HepG2 (cell line): Measurements from ENCODE around the gene NAXD. TPM values are rescaled to one million over a fixed set of nuclear protein-coding genes. Genes with fewer than 3 reads are reported as not detected.

ENCODE experiments used
- ATAC-seq: fragments of 200-7000 bp; cut with Tn5 transposase; 3 replicates; pipeline ENCODE4 v1.9.1; 2020; ENCODE audit warnings: mild to moderate bottlenecking, moderate library complexity
- BruUV-seq: library from RNA; stranded (reverse); fragments of 400-500 nt; replicated peaks from 2 replicates; lab custom pipeline; 2021; lab: Mats Ljungman, UMichigan
- CTCF ChIA-PET: fragments of 300-600 bp; formaldehyde crosslinking; extraction: SDS; loops from one replicate; lab custom pipeline; 2021; ENCODE audit warnings: low total read pairs, inconsistent platforms, low intra/inter-chr PET ratio; lab: Yijun Ruan, JAX
- POLR2A ChIA-PET: fragments of 350-600 bp; sonication (Branson Sonifier 250); formaldehyde crosslinking; loops from one replicate; lab custom pipeline; 2020; ENCODE audit warnings: antibody characterized with exemption, inconsistent platforms; lab: Yijun Ruan, JAX
- DNase-seq: peaks from one replicate; pipeline ENCODE4 v3.0.0-alpha.2; 2015; ENCODE audit warnings: low spot score
- FAIRE-seq: peaks from 3 replicates; lab custom pipeline; 2011; peaks lifted over from hg19 to GRCh38; lab: Jason Lieb, UNC
- H2AFZ ChIP-seq: one replicate; pipeline ENCODE4 v1.6.1; 2011; ENCODE audit warnings: low read length, inconsistent platforms
- H3K27ac ChIP-seq: fragments of 300-600 bp; 3 replicates; pipeline ENCODE4 v1.8.0; 2011; ENCODE audit warnings: mixed run types, mild to moderate bottlenecking, mixed read lengths, low read length, inconsistent platforms; ENCODE audit not compliant: insufficient read depth; ENCODE audit errors: extremely low read length
- H3K27me3 ChIP-seq, 2 experiments: fragments of 200-600 bp in 1 of 2; 2 replicates in 1 of 2; 3 replicates in 1 of 2; pipeline versions ENCODE4 v1.6.0 to v1.8.0; 2011; ENCODE audit warnings: low read length in 2 of 2, mild to moderate bottlenecking in 2 of 2, moderate library complexity in 2 of 2, inconsistent platforms in 1 of 2; ENCODE audit not compliant: insufficient read depth in 2 of 2, control insufficient read depth in 1 of 2
- H3K36me3 ChIP-seq, 2 experiments: fragments of 200-600 bp in 1 of 2; replicated peaks in 1 of 2; 2 replicates in 1 of 2; 3 replicates in 1 of 2; pipeline versions ENCODE4 v1.5.1 to v1.8.0; 2011; ENCODE audit warnings: low read length in 2 of 2, inconsistent platforms in 1 of 2; ENCODE audit not compliant: insufficient read depth in 2 of 2, control insufficient read depth in 1 of 2
- H3K4me1 ChIP-seq: 2 replicates; pipeline ENCODE4 v1.5.1; 2012; ENCODE audit warnings: low read length, inconsistent platforms; ENCODE audit not compliant: insufficient read depth
- H3K4me2 ChIP-seq: 2 replicates; pipeline ENCODE4 v1.6.0; 2011; ENCODE audit warnings: low read depth, low read length, inconsistent platforms
- H3K4me3 ChIP-seq, 3 experiments: fragments of 200-600 bp in 1 of 3; sonication (generic), shearing (Covaris generic) in 1 of 3; replicated peaks in 1 of 3; 2 replicates each; pipeline ENCODE4 v1.5.1; 2011 to 2016; ENCODE audit warnings: low read length in 3 of 3, inconsistent platforms in 2 of 3, low read depth in 2 of 3, mild to moderate bottlenecking in 2 of 3, control low read depth in 1 of 3, mixed read lengths in 1 of 3; ENCODE audit not compliant: insufficient read depth in 1 of 3
- H3K79me2 ChIP-seq: one replicate; pipeline ENCODE4 v1.6.1; 2011; ENCODE audit warnings: low read length, inconsistent platforms; ENCODE audit not compliant: insufficient read depth
- H3K9ac ChIP-seq: 2 replicates; pipeline ENCODE4 v1.6.0; 2011; ENCODE audit warnings: mild to moderate bottlenecking, low read depth, low read length, inconsistent platforms; ENCODE audit not compliant: insufficient read depth
- H3K9me3 ChIP-seq: 2 replicates; pipeline ENCODE4 v1.5.1; 2012; ENCODE audit warnings: mild to moderate bottlenecking, low read length
- H4K20me1 ChIP-seq: 2 replicates; pipeline ENCODE4 v1.6.0; 2011; ENCODE audit warnings: inconsistent platforms, mild to moderate bottlenecking, low read length, moderate library complexity; ENCODE audit not compliant: insufficient read depth
- AGO1 ChIP-seq: fragments of 200-400 bp; formaldehyde crosslinking; IDR thresholded peaks from 2 replicates; pipeline ENCODE4 v1.6.1; 2017; ENCODE audit warnings: mild to moderate bottlenecking, low read depth, low read length, moderate library complexity; ENCODE audit not compliant: poor library complexity, severe bottlenecking
- BRCA1 ChIP-seq: sonication (generic); formaldehyde crosslinking; IDR thresholded peaks from 2 replicates; pipeline ENCODE4 v1.4.0; 2020; ENCODE audit warnings: missing genetic modification reagents
- CHD2 ChIP-seq: IDR thresholded peaks from 2 replicates; pipeline ENCODE4 v1.6.1; 2011; ENCODE audit warnings: low read depth, low read length, improper control_type of control experiment
- DPF2 ChIP-seq: sonication (generic); formaldehyde crosslinking; IDR thresholded peaks from 2 replicates; pipeline ENCODE4 v1.4.0; 2020; ENCODE audit warnings: mild to moderate bottlenecking, low read depth, missing genetic modification reagents, borderline replicate concordance
- HNRNPL ChIP-seq: fragments of 200-400 bp; formaldehyde crosslinking; IDR thresholded peaks from 2 replicates; pipeline ENCODE4 v1.6.1; 2017; ENCODE audit warnings: mild to moderate bottlenecking, low read depth, low read length
- KLF11 ChIP-seq: IDR thresholded peaks from 2 replicates; pipeline ENCODE4 v1.6.1; 2016; ENCODE audit warnings: missing compliant biosample characterization
- NR0B2 ChIP-seq: sonication (generic); formaldehyde crosslinking; IDR thresholded peaks from 2 replicates; pipeline ENCODE4 v1.4.0; 2020; ENCODE audit warnings: mild to moderate bottlenecking, missing genetic modification reagents
- PLRG1 ChIP-seq: fragments of 450-650 bp; conservative IDR thresholded peaks from 2 replicates; pipeline ENCODE4 v1.6.1; 2016
- PRMT3 ChIP-seq: sonication (generic); formaldehyde crosslinking; IDR thresholded peaks from 2 replicates; pipeline ENCODE4 v1.8.1; 2022; ENCODE audit warnings: low read depth, mild to moderate bottlenecking, moderate library complexity, missing genetic modification reagents, borderline replicate concordance
- SOX6 ChIP-seq, 2 experiments: fragments of 450-650 bp in 1 of 2; sonication (generic) in 1 of 2; formaldehyde crosslinking in 1 of 2; IDR thresholded peaks; 2 replicates each; pipeline versions ENCODE4 v1.4.0 to v1.6.1; 2017 to 2020; ENCODE audit warnings: antibody characterized with exemption in 1 of 2, mild to moderate bottlenecking in 1 of 2, missing genetic modification reagents in 1 of 2
- STAG1 ChIP-seq: sonication (generic); formaldehyde crosslinking; IDR thresholded peaks from 2 replicates; pipeline ENCODE4 v1.4.0; 2020; ENCODE audit warnings: missing genetic modification reagents
- TCF7L2 ChIP-seq: IDR thresholded peaks from 2 replicates; pipeline ENCODE4 v1.6.1; 2011; ENCODE audit warnings: mild to moderate bottlenecking, low read depth, low read length, moderate library complexity
- TFDP2 ChIP-seq: sonication (generic); formaldehyde crosslinking; IDR thresholded peaks from 2 replicates; pipeline ENCODE4 v1.4.0; 2020; ENCODE audit warnings: missing genetic modification reagents
- THAP11 ChIP-seq: IDR thresholded peaks from 2 replicates; pipeline ENCODE4 v1.6.1; 2016; ENCODE audit warnings: missing biosample characterization, missing genetic modification reagents
- ZC3H4 ChIP-seq: sonication (generic); formaldehyde crosslinking; IDR thresholded peaks from 2 replicates; pipeline ENCODE4 v1.4.0; 2020; ENCODE audit warnings: missing genetic modification reagents, borderline replicate concordance
- ZNF431 ChIP-seq: sonication (generic); formaldehyde crosslinking; IDR thresholded peaks from 2 replicates; pipeline ENCODE4 v1.9.0; 2022; ENCODE audit warnings: missing genetic modification reagents, low read depth, mild to moderate bottlenecking, borderline replicate concordance
- ZNF891 ChIP-seq: sonication (generic); formaldehyde crosslinking; IDR thresholded peaks from 2 replicates; pipeline ENCODE4 v1.5.0; 2020; ENCODE audit warnings: mild to moderate bottlenecking, missing genetic modification reagents
- WGBS: methylation state at CpG from one replicate; pipeline ENCODE4 v1.1.6; 2017; ENCODE audit warnings: low lambda C conversion rate; 5-methylcytosine and 5-hydroxymethylcytosine counted together
- in situ Hi-C: cut with HindIII; loops from 2 replicates; pipeline ENCODE4 v1.10.0; 2017; ENCODE audit warnings: low pct_unique_long_range_greater_than_20kb; ENCODE audit not compliant: extremely low pct_ligation_motif_present
- intact Hi-C: fragments of 100-400 bp; cut with micrococcal nuclease; formaldehyde crosslinking; loops from one replicate; pipeline ENCODE4 v1.10.0; 2022; ENCODE audit not compliant: unreplicated experiment
- polyA plus RNA-seq, 8 experiments: library from polyadenylated mRNA; depleted of rRNA in 3 of 8; stranded (reverse) in 7 of 8; unstranded in 1 of 8; fragments of >200 nt; fragmentation: Illumina TruSeq in 4 of 8; extraction: Trizol in 4 of 8; gene quantifications; 2 replicates each; pipeline versions ENCODE4 v1.2.1 to v1.2.3, GENCODE V29; 2011 to 2016; ENCODE audit warnings: low read depth in 4 of 8, missing spikeins in 1 of 8, mixed read lengths in 1 of 8; ENCODE audit not compliant: insufficient read depth in 1 of 8
- total RNA-seq, 5 experiments: library from RNA; depleted of rRNA; stranded (reverse); fragments of >200 nt; fragmentation: Illumina TruSeq; extraction: Trizol; gene quantifications; 2 replicates each; pipeline ENCODE4 v1.2.3, GENCODE V29; 2016; ENCODE audit warnings: low read depth in 1 of 5
- TF ChIP-seq, protein P1 (sequence below): sonication (generic); formaldehyde crosslinking; IDR thresholded peaks from 2 replicates; pipeline ENCODE4 v1.4.0; 2020; ENCODE audit warnings: missing genetic modification reagents
- TF ChIP-seq, protein P2 (sequence below): IDR thresholded peaks from 2 replicates; pipeline ENCODE4 v1.6.1; 2012; ENCODE audit warnings: inconsistent platforms

Gene NAXD
- total and polyA plus RNA-seq, 2 of the 13 experiments (the other 11 are each of a cell fraction or from before 2014, with no cell fraction given) = 19.0 to 23.2 TPM

GRCh38 chr13:110682746-110683145, 67.4 kb downstream of the NAXD start:
- Histone ChIP-seq H3K4me3 (no peak overlapping the region), H3K9me3 (no peaks in the 10 kb centered on the region), H3K4me2 (no peak overlapping the region), H3K79me2 (no peaks in the 10 kb centered on the region), H2AFZ (no peak overlapping the region), H3K27me3 (no peaks in the 10 kb centered on the region), H3K36me3 (peaks cover 8 to 44% of the 10 kb centered on the region in 2 experiments; a peak in 4 of 5 replicates), H4K20me1 (no peaks in the 10 kb centered on the region), H3K4me1 (peaks cover 26% of the 10 kb centered on the region), H3K27ac (no peak overlapping the region), H3K9ac (no peak overlapping the region)
- no peak for ATAC-seq
- CTCF ChIA-PET = interaction anchor here (2.5 kb wide), 1 partner anchor 137 kb away, joined by 15 read pairs; no protein-coding TSS in a partner anchor
- WGBS = 98% methylated on average over 10 of the region's 12 CpGs
- FAIRE-seq = no peak
- no TSS peak for BruUV-seq
- no peak for DNase-seq
- no peak for TF ChIP-seq SOX6 (IDR thresholded peaks at IDR 0.05)
- TF ChIP-seq SOX6 (CRISPR knock-in tag; IDR thresholded peaks at IDR 0.05) = no peak
- no peak for TF ChIP-seq ZNF431 (CRISPR knock-in tag)
- TF ChIP-seq THAP11 (CRISPR knock-in tag) = no peak
- no peak for TF ChIP-seq TFDP2 (CRISPR knock-in tag)
- no peak for TF ChIP-seq TCF7L2
- TF ChIP-seq DPF2 (CRISPR knock-in tag) = no peak
- TF ChIP-seq BRCA1 (CRISPR knock-in tag) = no peak
- TF ChIP-seq STAG1 (CRISPR knock-in tag) = no peak
- no peak for TF ChIP-seq PLRG1
- TF ChIP-seq HNRNPL = no peak
- TF ChIP-seq, protein P1, sequence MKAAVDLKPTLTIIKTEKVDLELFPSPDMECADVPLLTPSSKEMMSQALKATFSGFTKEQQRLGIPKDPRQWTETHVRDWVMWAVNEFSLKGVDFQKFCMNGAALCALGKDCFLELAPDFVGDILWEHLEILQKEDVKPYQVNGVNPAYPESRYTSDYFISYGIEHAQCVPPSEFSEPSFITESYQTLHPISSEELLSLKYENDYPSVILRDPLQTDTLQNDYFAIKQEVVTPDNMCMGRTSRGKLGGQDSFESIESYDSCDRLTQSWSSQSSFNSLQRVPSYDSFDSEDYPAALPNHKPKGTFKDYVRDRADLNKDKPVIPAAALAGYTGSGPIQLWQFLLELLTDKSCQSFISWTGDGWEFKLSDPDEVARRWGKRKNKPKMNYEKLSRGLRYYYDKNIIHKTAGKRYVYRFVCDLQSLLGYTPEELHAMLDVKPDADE = no peak
- no peak for TF ChIP-seq CHD2
- TF ChIP-seq AGO1 = no peak
- TF ChIP-seq ZC3H4 = no peak
- no peak for TF ChIP-seq PRMT3 (CRISPR knock-in tag)
- TF ChIP-seq ZNF891 (CRISPR knock-in tag) = no peak
- TF ChIP-seq KLF11 (CRISPR knock-in tag) = no peak
- TF ChIP-seq, protein P2, sequence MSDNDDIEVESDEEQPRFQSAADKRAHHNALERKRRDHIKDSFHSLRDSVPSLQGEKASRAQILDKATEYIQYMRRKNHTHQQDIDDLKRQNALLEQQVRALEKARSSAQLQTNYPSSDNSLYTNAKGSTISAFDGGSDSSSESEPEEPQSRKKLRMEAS = no peak
- no peak for TF ChIP-seq NR0B2 (CRISPR knock-in tag)
- POLR2A ChIA-PET = interaction anchor here (0.7 to 2.6 kb wide), 4 partner anchors 22 to 33 kb away, joined by 3 to 44 read pairs (median 16); partner anchors contain the start of gene CARS2
- intact Hi-C loops = no loop called here
- in situ Hi-C loops = loop anchor here (10.0 kb wide), 1 partner anchor 132 kb away; no protein-coding TSS in a partner anchor
